GM19193 (cell line): Measurements from ENCODE around the gene CTPS2.

Experiments used
- POLR2A ChIP-seq: IDR thresholded peaks from 4 replicates; pipeline ENCODE4 v1.6.1; 2011; ENCODE audit not compliant: insufficient read depth, insufficient read length; ENCODE audit errors: extremely low read depth

CTPS2 gene

GRCh38 chrX:16718824-16719333 lies 6.4 kb upstream of the CTPS2 start:
- TF ChIP-seq POLR2A, result no peak

GRCh38 chrX:16714504-16714903 lies 2.0 kb upstream of the CTPS2 start:
- TF ChIP-seq POLR2A, result no peak

- TF ChIP-seq POLR2A, result no peak
Measured at GRCh38 chrX:16711893-16712547, 449 bp downstream of the CTPS2 start.

GRCh38 chrX:16711219-16711811 lies 1.2 kb downstream of the CTPS2 start:
- no peak for TF ChIP-seq POLR2A

GRCh38 chrX:16708016-16708415 lies 4.5 kb downstream of the CTPS2 start:
- no peak for TF ChIP-seq POLR2A

GRCh38 chrX:16705370-16705769 lies 7.1 kb downstream of the CTPS2 start:
- TF ChIP-seq POLR2A, result no peak

- no peak for TF ChIP-seq POLR2A
Measured at GRCh38 chrX:16702700-16703599, 9.5 kb downstream of the CTPS2 start.

- no peak for TF ChIP-seq POLR2A
Measured at GRCh38 chrX:16700734-16701133, 11.7 kb downstream of the CTPS2 start.

- no peak for TF ChIP-seq POLR2A
Measured at GRCh38 chrX:16699389-16699788, 13.1 kb downstream of the CTPS2 start.

- TF ChIP-seq POLR2A, result no peak
Measured at GRCh38 chrX:16696956-16697355, 15.5 kb downstream of the CTPS2 start.

- TF ChIP-seq POLR2A, result no peak
Measured at GRCh38 chrX:16695079-16695676, 17.3 kb downstream of the CTPS2 start.

- no peak for TF ChIP-seq POLR2A
Measured at GRCh38 chrX:16687514-16687913, 25.0 kb downstream of the CTPS2 start.

GRCh38 chrX:16683007-16683664 lies 29.3 kb downstream of the CTPS2 start:
- no peak for TF ChIP-seq POLR2A

- TF ChIP-seq POLR2A, result no peak
Measured at GRCh38 chrX:16678689-16679088, 33.8 kb downstream of the CTPS2 start.
